GM06990 (cell line): ENCODE results near the gene CTDSP2.

Experiments
- DNase-seq: peaks from one replicate; pipeline ENCODE4 v3.0.0-alpha.2; 2011; ENCODE audit not compliant: insufficient read length; ENCODE audit errors: extremely low read depth
- H3K27me3 ChIP-seq: replicated peaks from 2 replicates; pipeline ENCODE4 v1.6.0; 2011; ENCODE audit warnings: low read length; ENCODE audit not compliant: control insufficient read depth, insufficient read depth
- H3K36me3 ChIP-seq: 2 replicates; pipeline ENCODE4 v1.5.1; 2011; ENCODE audit warnings: low read length; ENCODE audit not compliant: control insufficient read depth, insufficient read depth
- H3K4me3 ChIP-seq: replicated peaks from 2 replicates; pipeline ENCODE4 v1.5.1; 2011; ENCODE audit warnings: low read depth, mild to moderate bottlenecking, control low read depth, low read length
- CTCF ChIP-seq: IDR thresholded peaks from 2 replicates; pipeline ENCODE4 v1.5.1; 2011; ENCODE audit warnings: low read length, control low read depth, mild to moderate bottlenecking, inconsistent platforms; ENCODE audit not compliant: insufficient read depth, poor library complexity, severe bottlenecking

Gene CTDSP2

GRCh38 chr12:57834086-57834876 is 12.2 kb downstream of the CTDSP2 start:
- Histone ChIP-seq H3K27me3 (no peaks in the 10 kb centered on the region), H3K4me3 (no peak overlapping the region), H3K36me3 (no peaks in the 10 kb centered on the region)
- TF ChIP-seq CTCF = no peak
- DNase-seq = no peak

GRCh38 chr12:57833672-57834071 is 12.9 kb downstream of the CTDSP2 start:
- Histone ChIP-seq H3K27me3 (no peaks in the 10 kb centered on the region), H3K36me3 (peaks cover 3% of the 10 kb centered on the region), H3K4me3 (no peak overlapping the region)
- no peak for DNase-seq
- no peak for TF ChIP-seq CTCF

GRCh38 chr12:57832966-57833365 is 13.6 kb downstream of the CTDSP2 start:
- no peak overlapping the region for H3K4me3 ChIP-seq
- H3K27me3 ChIP-seq = no peaks in the 10 kb centered on the region
- no peak for TF ChIP-seq CTCF
- peaks cover 3% of the 10 kb centered on the region for H3K36me3 ChIP-seq
- peak; percentile 41 for DNase-seq

- Histone ChIP-seq H3K36me3 (peaks cover 24% of the 10 kb centered on the region), H3K27me3 (no peaks in the 10 kb centered on the region), H3K4me3 (no peak overlapping the region)
- TF ChIP-seq CTCF = no peak
- no peak for DNase-seq
Observed at GRCh38 chr12:57830393-57830792, 16.1 kb downstream of the CTDSP2 start.

GRCh38 chr12:57829025-57829777 is 17.3 kb downstream of the CTDSP2 start:
- H3K27me3 ChIP-seq = no peaks in the 10 kb centered on the region
- no peak for DNase-seq
- H3K4me3 ChIP-seq = no peak overlapping the region
- H3K36me3 ChIP-seq = peaks cover 30% of the 10 kb centered on the region
- TF ChIP-seq CTCF = no peak
